ENCODE measurements around the gene NCAM2. TPM values are rescaled to one million over a fixed set of nuclear protein-coding genes. Genes with fewer than 3 reads are reported as not detected.

NCAM2 gene
- total and polyA plus RNA-seq, 9 donors, result 0.35 to 6.8 (median 1.2) TPM

- no peaks in the 10 kb centered on the region for H3K9me3 ChIP-seq
- H3K27ac ChIP-seq, result no peak overlapping the region
- no peaks in the 10 kb centered on the region for H3K27me3 ChIP-seq
- WGBS, 3 donors, result 77 to 84% (median 82%) methylated on average over 6 of the region's 6 CpGs
- TF ChIP-seq, protein P1, sequence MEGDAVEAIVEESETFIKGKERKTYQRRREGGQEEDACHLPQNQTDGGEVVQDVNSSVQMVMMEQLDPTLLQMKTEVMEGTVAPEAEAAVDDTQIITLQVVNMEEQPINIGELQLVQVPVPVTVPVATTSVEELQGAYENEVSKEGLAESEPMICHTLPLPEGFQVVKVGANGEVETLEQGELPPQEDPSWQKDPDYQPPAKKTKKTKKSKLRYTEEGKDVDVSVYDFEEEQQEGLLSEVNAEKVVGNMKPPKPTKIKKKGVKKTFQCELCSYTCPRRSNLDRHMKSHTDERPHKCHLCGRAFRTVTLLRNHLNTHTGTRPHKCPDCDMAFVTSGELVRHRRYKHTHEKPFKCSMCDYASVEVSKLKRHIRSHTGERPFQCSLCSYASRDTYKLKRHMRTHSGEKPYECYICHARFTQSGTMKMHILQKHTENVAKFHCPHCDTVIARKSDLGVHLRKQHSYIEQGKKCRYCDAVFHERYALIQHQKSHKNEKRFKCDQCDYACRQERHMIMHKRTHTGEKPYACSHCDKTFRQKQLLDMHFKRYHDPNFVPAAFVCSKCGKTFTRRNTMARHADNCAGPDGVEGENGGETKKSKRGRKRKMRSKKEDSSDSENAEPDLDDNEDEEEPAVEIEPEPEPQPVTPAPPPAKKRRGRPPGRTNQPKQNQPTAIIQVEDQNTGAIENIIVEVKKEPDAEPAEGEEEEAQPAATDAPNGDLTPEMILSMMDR (IDR thresholded peaks at IDR 0.05), result no peak
- TF ChIP-seq EP300 (IDR thresholded peaks at IDR 0.05), result no peak
- TF ChIP-seq POLR2A (IDR thresholded peaks at IDR 0.05), result no peak
- intact Hi-C loops (cut with DNase I), result no loop called here
- H3K4me1 ChIP-seq (ENCODE audit: insufficient read depth), result peaks cover 5% of the 10 kb centered on the region
- H3K36me3 ChIP-seq, result no peaks in the 10 kb centered on the region
- no peak overlapping the region for H3K4me3 ChIP-seq
- DNase-seq, result no peak
Observed at GRCh38 chr21:21001591-21002100, 3.4 kb downstream of the NCAM2 start.

- H3K9me3 ChIP-seq, result no peaks in the 10 kb centered on the region
- H3K4me3 ChIP-seq, result no peak overlapping the region
- 56 to 65% (median 64%) methylated on average over 4 of the region's 4 CpGs for WGBS, 3 donors
- intact Hi-C loops (cut with DNase I), result no loop called here
- H3K4me1 ChIP-seq (ENCODE audit: insufficient read depth), result peaks cover 4% of the 10 kb centered on the region
- DNase-seq, result no peak
- no peak for TF ChIP-seq EP300 (IDR thresholded peaks at IDR 0.05)
- TF ChIP-seq, protein P1 (IDR thresholded peaks at IDR 0.05), result no peak
- TF ChIP-seq POLR2A (IDR thresholded peaks at IDR 0.05), result no peak
- H3K36me3 ChIP-seq, result no peaks in the 10 kb centered on the region
- no peak overlapping the region for H3K27ac ChIP-seq
- H3K27me3 ChIP-seq, result no peaks in the 10 kb centered on the region
Observed at GRCh38 chr21:21002153-21002552, 3.9 kb downstream of the NCAM2 start.

DNA sequence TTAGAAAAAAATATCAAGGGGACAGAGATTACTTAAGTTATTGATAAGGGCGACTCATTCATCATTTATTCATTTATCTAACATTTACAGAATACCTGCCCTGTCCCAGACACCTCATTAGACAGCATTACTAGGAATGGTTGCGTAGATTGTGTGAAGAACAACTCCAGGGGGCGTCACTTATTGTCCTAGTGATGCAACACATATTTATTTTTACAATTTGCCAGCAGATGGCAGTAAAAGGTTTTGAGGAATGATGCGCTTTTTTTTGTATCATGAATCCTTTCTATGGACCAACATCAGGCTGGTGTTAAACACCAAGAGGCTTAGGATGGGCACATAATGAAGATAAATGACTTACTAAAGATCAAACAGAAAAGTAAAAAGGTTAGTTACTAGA lies 5.5 kb downstream of the NCAM2 start:
- no peaks in the 10 kb centered on the region for H3K4me1 ChIP-seq (ENCODE audit: insufficient read depth)
- DNase-seq, result no peak
- no peaks in the 10 kb centered on the region for H3K9me3 ChIP-seq
- H3K36me3 ChIP-seq, result no peaks in the 10 kb centered on the region
- intact Hi-C loops (cut with DNase I), result no loop called here
- no peak overlapping the region for H3K27ac ChIP-seq
- 67 to 71% (median 68%) methylated on average over 4 of the region's 4 CpGs for WGBS, 3 donors
- no peaks in the 10 kb centered on the region for H3K27me3 ChIP-seq
- no peak overlapping the region for H3K4me3 ChIP-seq
- TF ChIP-seq, protein P1 (IDR thresholded peaks at IDR 0.05), result no peak
- TF ChIP-seq POLR2A (IDR thresholded peaks at IDR 0.05) (no peak), EP300 (IDR thresholded peaks at IDR 0.05) (no peak)

GRCh38 chr21:21007606-21008005 lies 9.4 kb downstream of the NCAM2 start:
- intact Hi-C loops (cut with DNase I), result no loop called here
- no peak overlapping the region for H3K4me3 ChIP-seq
- 51 to 69% (median 68%) methylated on average over 6 of the region's 6 CpGs for WGBS, 3 donors

More at GRCh38 chr21:21007606-21008005, 9.4 kb downstream of the NCAM2 start:
- H3K27me3 ChIP-seq, result no peaks in the 10 kb centered on the region
- TF ChIP-seq, protein P1 (IDR thresholded peaks at IDR 0.05), result no peak
- TF ChIP-seq POLR2A (IDR thresholded peaks at IDR 0.05) (no peak), EP300 (IDR thresholded peaks at IDR 0.05) (no peak)
- no peak overlapping the region for H3K27ac ChIP-seq
- H3K4me1 ChIP-seq (ENCODE audit: insufficient read depth), result no peaks in the 10 kb centered on the region
- no peaks in the 10 kb centered on the region for H3K9me3 ChIP-seq
- no peaks in the 10 kb centered on the region for H3K36me3 ChIP-seq
- no peak for DNase-seq

All from ovary (tissue), 9 donors.